OCI-LY3 (cell line): ENCODE data around the gene NUBPL.

Experiments used
- H2AFZ ChIP-seq: fragments of 200-600, 300-600 bp; shearing (Covaris generic); 2 replicates; pipeline ENCODE4 v1.6.0; 2014; ENCODE audit warnings: antibody characterized with exemption, low read depth, low read length
- H3K27ac ChIP-seq: fragments of 200-600, 300-600 bp; sonication (generic); 2 replicates; pipeline ENCODE4 v1.5.1; 2014; ENCODE audit warnings: mild to moderate bottlenecking, low read length, moderate library complexity, mixed read lengths
- H3K27me3 ChIP-seq: fragments of 200-600, 300-600 bp; sonication (generic); 2 replicates; pipeline ENCODE4 v1.6.1; 2014; ENCODE audit warnings: low read depth, low read length, mixed read lengths
- H3K36me3 ChIP-seq: fragments of 200-600, 300-600 bp; sonication (generic); replicated peaks from 2 replicates; pipeline ENCODE3; 2014; ENCODE audit warnings: low read depth, low read length, mixed read lengths
- H3K4me1 ChIP-seq: fragments of 300-600, 200-600 bp; sonication (generic); 2 replicates; pipeline ENCODE4 v1.6.1; 2014; ENCODE audit warnings: low read length, mixed read lengths
- H3K4me2 ChIP-seq: fragments of 200-600, 300-600 bp; sonication (generic); 2 replicates; pipeline ENCODE4 v1.6.1; 2014; ENCODE audit warnings: low read length, mixed read lengths
- H3K4me3 ChIP-seq: fragments of 300-600, 200-600 bp; sonication (generic); 2 replicates; pipeline ENCODE4 v1.5.1; 2014; ENCODE audit warnings: antibody characterized with exemption, mild to moderate bottlenecking, low read length, moderate library complexity
- H3K79me2 ChIP-seq: fragments of 300-600, 200-600 bp; shearing (Covaris generic); 2 replicates; pipeline ENCODE4 v1.6.1; 2014; ENCODE audit warnings: mild to moderate bottlenecking, low read length, mixed read lengths
- H3K9ac ChIP-seq: fragments of 300-600, 200-600 bp; shearing (Covaris generic); 2 replicates; pipeline ENCODE4 v1.6.0; 2014; ENCODE audit warnings: mild to moderate bottlenecking, low read length, moderate library complexity
- H3K9me3 ChIP-seq: fragments of 200-600, 300-600 bp; shearing (Covaris generic); 2 replicates; pipeline ENCODE4 v1.6.1; 2014; ENCODE audit warnings: low read length, mixed read lengths; ENCODE audit not compliant: insufficient read depth
- H4K20me1 ChIP-seq: fragments of 200-600, 300-600 bp; sonication (generic); 2 replicates; pipeline ENCODE4 v1.6.1; 2016; ENCODE audit warnings: low read length, mixed read lengths; ENCODE audit not compliant: insufficient read depth
- CTCF ChIP-seq: fragments of 200-600, 300-600 bp; sonication (generic); IDR thresholded peaks from 2 replicates; pipeline ENCODE4 v1.5.1; 2014; ENCODE audit warnings: antibody characterized with exemption, low read length, low read depth
- EZH2phosphoT487 ChIP-seq: fragments of 200-600 bp; shearing (Covaris generic); IDR thresholded peaks from 2 replicates; pipeline ENCODE4 v1.6.1; 2018; ENCODE audit warnings: antibody characterized with exemption, mixed run types, low read depth

NUBPL gene

GRCh38 chr14:31712244-31713127, 151.3 kb downstream of the NUBPL start:
- Histone ChIP-seq H2AFZ (no peak overlapping the region), H3K4me2 (no peak overlapping the region), H3K9me3 (no peaks in the 10 kb centered on the region), H3K9ac (no peak overlapping the region), H3K27ac (no peak overlapping the region), H3K27me3 (no peaks in the 10 kb centered on the region), H3K4me1 (no peaks in the 10 kb centered on the region), H3K4me3 (no peak overlapping the region), H4K20me1 (no peaks in the 10 kb centered on the region), H3K79me2 (no peaks in the 10 kb centered on the region), H3K36me3 (no peaks in the 10 kb centered on the region)
- TF ChIP-seq CTCF = no peak
- no peak for TF ChIP-seq EZH2phosphoT487

DNA sequence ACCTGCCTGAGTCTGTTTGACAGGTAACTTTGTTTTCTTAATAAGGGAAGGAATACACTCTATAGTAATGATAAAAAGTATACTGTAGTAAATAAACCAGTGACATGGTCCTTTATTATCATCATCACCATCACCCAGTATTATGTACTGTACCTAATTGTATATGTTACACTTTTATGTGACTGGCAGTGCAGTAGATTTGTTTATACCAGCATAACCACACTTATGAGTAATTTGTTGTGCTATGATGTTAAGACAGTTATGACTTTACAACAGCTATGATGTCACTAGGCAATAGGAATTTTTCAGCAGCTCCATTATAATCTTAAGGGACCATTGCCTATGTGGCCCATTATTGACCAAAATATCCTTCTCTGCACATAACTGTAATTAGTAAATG, 155.0 kb downstream of the NUBPL start:
- H3K4me2 ChIP-seq = no peak overlapping the region
- no peak overlapping the region for H3K4me3 ChIP-seq
- H3K79me2 ChIP-seq = no peaks in the 10 kb centered on the region
- no peaks in the 10 kb centered on the region for H4K20me1 ChIP-seq
- H3K4me1 ChIP-seq = no peaks in the 10 kb centered on the region
- no peak overlapping the region for H2AFZ ChIP-seq
- no peak overlapping the region for H3K9ac ChIP-seq
- H3K27me3 ChIP-seq = no peaks in the 10 kb centered on the region
- H3K9me3 ChIP-seq = no peaks in the 10 kb centered on the region
- TF ChIP-seq EZH2phosphoT487 (no peak), CTCF (no peak)
- no peak overlapping the region for H3K27ac ChIP-seq
- H3K36me3 ChIP-seq = no peaks in the 10 kb centered on the region

- H3K9ac ChIP-seq = no peak overlapping the region
- H3K9me3 ChIP-seq = no peaks in the 10 kb centered on the region
- H4K20me1 ChIP-seq = no peaks in the 10 kb centered on the region
- no peaks in the 10 kb centered on the region for H3K79me2 ChIP-seq
- no peaks in the 10 kb centered on the region for H3K27me3 ChIP-seq
- no peak overlapping the region for H3K27ac ChIP-seq
- H3K4me1 ChIP-seq = no peaks in the 10 kb centered on the region
- no peak overlapping the region for H3K4me2 ChIP-seq
- no peak overlapping the region for H3K4me3 ChIP-seq
- no peak overlapping the region for H2AFZ ChIP-seq
- H3K36me3 ChIP-seq = no peaks in the 10 kb centered on the region
- TF ChIP-seq CTCF (no peak), EZH2phosphoT487 (no peak)
Observed at GRCh38 chr14:31717294-31718085, 156.3 kb downstream of the NUBPL start.

GRCh38 chr14:31718585-31718984, 157.4 kb downstream of the NUBPL start:
- Histone ChIP-seq H3K4me3 (no peak overlapping the region), H3K9me3 (no peaks in the 10 kb centered on the region), H3K4me1 (no peaks in the 10 kb centered on the region), H3K9ac (no peak overlapping the region), H4K20me1 (no peaks in the 10 kb centered on the region), H3K79me2 (no peaks in the 10 kb centered on the region), H3K27ac (no peak overlapping the region), H3K27me3 (no peaks in the 10 kb centered on the region), H2AFZ (no peak overlapping the region), H3K36me3 (no peaks in the 10 kb centered on the region), H3K4me2 (no peak overlapping the region)
- no peak for TF ChIP-seq EZH2phosphoT487
- no peak for TF ChIP-seq CTCF
